Measurements from ENCODE around the gene REEP5. TPM values are rescaled to one million over a fixed set of nuclear protein-coding genes. Genes with fewer than 3 reads are reported as not detected.

The REEP5 gene
- total RNA-seq, 1 donor from 2014 or later, result 120 TPM

DNA sequence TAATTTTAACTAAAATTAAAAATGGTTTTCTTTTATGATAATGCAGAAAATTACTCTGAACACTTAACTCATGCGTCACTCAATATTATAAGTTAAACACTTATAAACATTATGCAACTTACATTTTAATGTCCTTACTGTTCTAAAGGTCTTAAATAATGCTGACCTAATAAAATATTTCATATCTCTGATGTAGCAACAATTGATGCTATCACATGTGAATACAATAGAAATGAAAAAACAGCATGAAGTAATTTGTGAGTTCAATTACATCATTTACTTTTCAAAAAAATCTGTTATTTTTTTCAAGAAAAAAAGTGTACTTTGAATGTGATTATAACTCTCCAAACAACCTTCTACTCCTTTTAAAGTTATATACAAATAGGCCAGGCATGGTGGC, 26.4 kb upstream of the REEP5 start:
- H3K79me2 ChIP-seq (ENCODE audit: insufficient read depth, low read length), result no peaks in the 10 kb centered on the region
- H3K9ac ChIP-seq (ENCODE audit: low read length), result no peak overlapping the region
- H3K36me3 ChIP-seq (ENCODE audit: insufficient read depth, low read length), result no peaks in the 10 kb centered on the region
- H4K20me1 ChIP-seq (ENCODE audit: insufficient read depth, low read length), result no peaks in the 10 kb centered on the region
- Mint-ChIP-seq H3K36me3 (ENCODE audit: low read depth, unreplicated experiment) (peaks cover 1% of the 10 kb centered on the region), H3K4me1 (ENCODE audit: low read depth, unreplicated experiment) (no peaks in the 10 kb centered on the region), H3K27ac (ENCODE audit: unreplicated experiment) (no peak overlapping the region), H3K27me3 (ENCODE audit: low read depth, unreplicated experiment) (peaks cover 2% of the 10 kb centered on the region), H3K9me3 (ENCODE audit: unreplicated experiment) (peaks cover 1% of the 10 kb centered on the region), H3K4me3 (ENCODE audit: unreplicated experiment) (no peak overlapping the region)
- no peak overlapping the region for H2AFZ ChIP-seq (ENCODE audit: low read depth, low read length)
- H3K4me1 ChIP-seq (ENCODE audit: insufficient read depth, low read length), result no peaks in the 10 kb centered on the region
- no peak overlapping the region for H3K4me3 ChIP-seq (ENCODE audit: insufficient read depth, low read depth, low read length)
- no peaks in the 10 kb centered on the region for H3K9me3 ChIP-seq (ENCODE audit: insufficient read depth, low read depth, low read length)
- no peak overlapping the region for H3K4me2 ChIP-seq (ENCODE audit: low read length)
- peaks cover 3% of the 10 kb centered on the region for H3K27me3 ChIP-seq (ENCODE audit: insufficient read depth, low read length)
- DNase-seq (ENCODE audit: low read depth), result no peak
- FAIRE-seq, result no peak
- TF ChIP-seq CTCF (IDR thresholded peaks at IDR 0.05; ENCODE audit: insufficient read depth, low read depth, low read length) (no peak), EZH2 (IDR thresholded peaks at IDR 0.05; ENCODE audit: insufficient read depth, low read length) (no peak)
- H3K27ac ChIP-seq (ENCODE audit: low read depth, low read length), result no peak overlapping the region

DNA sequence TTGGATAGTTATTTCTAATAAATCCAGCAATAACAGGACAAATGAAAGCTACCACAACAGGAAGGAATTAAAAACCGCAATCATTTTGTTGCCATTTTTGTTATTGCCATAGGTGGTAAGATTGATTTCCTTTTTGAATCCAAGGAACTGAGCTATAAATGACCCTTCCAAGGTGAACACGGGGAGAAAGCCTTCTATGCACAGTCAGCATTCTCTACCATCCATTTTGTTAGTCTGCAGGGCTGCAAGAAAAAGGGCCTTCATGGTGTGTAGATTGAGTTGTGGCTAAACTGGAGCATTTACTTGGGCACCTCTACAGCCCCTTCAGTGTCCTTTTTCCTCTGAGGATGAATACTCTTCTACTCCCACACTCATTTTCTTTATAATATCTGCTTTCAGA, 18.6 kb upstream of the REEP5 start:
- H4K20me1 ChIP-seq (ENCODE audit: insufficient read depth, low read length), result no peaks in the 10 kb centered on the region
- H3K9me3 Mint-ChIP-seq (ENCODE audit: unreplicated experiment), result no peaks in the 10 kb centered on the region
- no peak overlapping the region for H3K4me3 Mint-ChIP-seq (ENCODE audit: unreplicated experiment)
- H3K36me3 ChIP-seq (ENCODE audit: insufficient read depth, low read length), result no peaks in the 10 kb centered on the region
- H3K4me2 ChIP-seq (ENCODE audit: low read length), result no peak overlapping the region
- no peak overlapping the region for H3K9ac ChIP-seq (ENCODE audit: low read length)
- no peak for DNase-seq (ENCODE audit: low read depth)
- no peak overlapping the region for H2AFZ ChIP-seq (ENCODE audit: low read depth, low read length)
- no peak overlapping the region for H3K4me3 ChIP-seq (ENCODE audit: insufficient read depth, low read depth, low read length)
- H3K27ac ChIP-seq (ENCODE audit: low read depth, low read length), result no peak overlapping the region
- TF ChIP-seq CTCF (IDR thresholded peaks at IDR 0.05; ENCODE audit: insufficient read depth, low read depth, low read length), result no peak
- FAIRE-seq, result no peak
- no peak overlapping the region for H3K27ac Mint-ChIP-seq (ENCODE audit: unreplicated experiment)
- H3K9me3 ChIP-seq (ENCODE audit: insufficient read depth, low read depth, low read length), result no peaks in the 10 kb centered on the region
- no peaks in the 10 kb centered on the region for H3K4me1 Mint-ChIP-seq (ENCODE audit: low read depth, unreplicated experiment)
- peaks cover under 1% of the 10 kb centered on the region for H3K4me1 ChIP-seq (ENCODE audit: insufficient read depth, low read length)
- no peaks in the 10 kb centered on the region for H3K27me3 ChIP-seq (ENCODE audit: insufficient read depth, low read length)
- H3K27me3 Mint-ChIP-seq (ENCODE audit: low read depth, unreplicated experiment), result peaks cover 2% of the 10 kb centered on the region
- no peaks in the 10 kb centered on the region for H3K79me2 ChIP-seq (ENCODE audit: insufficient read depth, low read length)
- H3K36me3 Mint-ChIP-seq (ENCODE audit: low read depth, unreplicated experiment), result peaks cover 1% of the 10 kb centered on the region

DNA sequence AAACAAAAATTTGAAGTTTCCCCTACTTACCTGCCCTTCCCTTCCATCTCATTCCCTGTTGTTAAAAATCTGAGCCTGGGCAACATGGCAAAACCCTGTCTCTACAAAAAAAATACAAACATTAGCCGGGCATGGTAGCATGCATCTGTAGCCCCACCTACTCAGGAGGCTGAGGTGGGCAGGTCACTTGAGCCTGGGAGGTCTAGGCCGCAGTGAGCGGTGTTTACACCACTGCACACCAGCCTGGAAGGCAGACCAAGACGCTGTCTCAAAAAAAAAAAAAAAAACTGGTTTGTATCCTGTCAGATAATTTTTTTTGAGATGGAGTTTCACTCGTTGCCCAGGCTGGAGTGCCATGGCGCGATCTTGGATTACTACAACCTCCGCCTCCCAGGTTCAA, 16.3 kb upstream of the REEP5 start:
- no peaks in the 10 kb centered on the region for H4K20me1 ChIP-seq (ENCODE audit: insufficient read depth, low read length)
- Mint-ChIP-seq H3K36me3 (ENCODE audit: low read depth, unreplicated experiment) (no peaks in the 10 kb centered on the region), H3K27me3 (ENCODE audit: low read depth, unreplicated experiment) (no peaks in the 10 kb centered on the region), H3K9me3 (ENCODE audit: unreplicated experiment) (no peaks in the 10 kb centered on the region), H3K4me1 (ENCODE audit: low read depth, unreplicated experiment) (no peaks in the 10 kb centered on the region), H3K27ac (ENCODE audit: unreplicated experiment) (no peak overlapping the region), H3K4me3 (ENCODE audit: unreplicated experiment) (peak overlapping the region; percentile 50)
- H2AFZ ChIP-seq (ENCODE audit: low read depth, low read length), result no peak overlapping the region
- H3K4me2 ChIP-seq (ENCODE audit: low read length), result no peak overlapping the region
- no peak overlapping the region for H3K27ac ChIP-seq (ENCODE audit: low read depth, low read length)
- no peak for TF ChIP-seq CTCF (IDR thresholded peaks at IDR 0.05; ENCODE audit: insufficient read depth, low read depth, low read length)
- no peak for TF ChIP-seq EZH2 (IDR thresholded peaks at IDR 0.05; ENCODE audit: insufficient read depth, low read length)
- no peak for DNase-seq (ENCODE audit: low read depth)
- H3K4me1 ChIP-seq (ENCODE audit: insufficient read depth, low read length), result peaks cover 3% of the 10 kb centered on the region
- no peaks in the 10 kb centered on the region for H3K36me3 ChIP-seq (ENCODE audit: insufficient read depth, low read length)
- no peaks in the 10 kb centered on the region for H3K79me2 ChIP-seq (ENCODE audit: insufficient read depth, low read length)
- FAIRE-seq, result no peak
- H3K9me3 ChIP-seq (ENCODE audit: insufficient read depth, low read depth, low read length), result no peaks in the 10 kb centered on the region
- H3K4me3 ChIP-seq (ENCODE audit: insufficient read depth, low read depth, low read length), result no peak overlapping the region
- no peaks in the 10 kb centered on the region for H3K27me3 ChIP-seq (ENCODE audit: insufficient read depth, low read length)
- no peak overlapping the region for H3K9ac ChIP-seq (ENCODE audit: low read length)
